WI38 (cell line): ENCODE measurements around the gene GOLIM4.
"Not testable (repeated sequence)": the region's sequence is repeated elsewhere in the genome, so short reads cannot be mapped to it uniquely, and the experiment has no call there.

Experiments
- H3K4me3 ChIP-seq: 2 replicates; pipeline ENCODE4 v1.5.1; 2011; ENCODE audit warnings: low read depth, mild to moderate bottlenecking, control low read depth, low read length
- CTCF ChIP-seq: IDR thresholded peaks from 2 replicates; pipeline ENCODE4 v1.5.1; 2012; ENCODE audit warnings: low read depth, mild to moderate bottlenecking, control low read depth, low read length

GOLIM4 gene

GRCh38 chr3:168028086-168028485 lies 67.6 kb downstream of the GOLIM4 start:
- H3K4me3 ChIP-seq = no peak overlapping the region
- TF ChIP-seq CTCF = no peak

GRCh38 chr3:168026764-168027163 lies 69.0 kb downstream of the GOLIM4 start:
- TF ChIP-seq CTCF = no peak
- no peak overlapping the region for H3K4me3 ChIP-seq

GRCh38 chr3:168025076-168025475 lies 70.6 kb downstream of the GOLIM4 start:
- TF ChIP-seq CTCF = no peak
- no peak overlapping the region for H3K4me3 ChIP-seq

- TF ChIP-seq CTCF = no peak
- no peak overlapping the region for H3K4me3 ChIP-seq
Observed at GRCh38 chr3:168024537-168024941, 71.2 kb downstream of the GOLIM4 start.

- no peak for TF ChIP-seq CTCF
- H3K4me3 ChIP-seq = no peak overlapping the region
Observed at GRCh38 chr3:168021737-168022450, 73.8 kb downstream of the GOLIM4 start.

- not testable (repeated sequence) for H3K4me3 ChIP-seq
Observed at GRCh38 chr3:168011280-168011679, 84.4 kb downstream of the GOLIM4 start.

- H3K4me3 ChIP-seq = no peak overlapping the region
- TF ChIP-seq CTCF = no peak
Observed at GRCh38 chr3:168006584-168006983, 89.1 kb downstream of the GOLIM4 start.

- no peak overlapping the region for H3K4me3 ChIP-seq
- no peak for TF ChIP-seq CTCF
Observed at GRCh38 chr3:168003911-168004310, 91.8 kb downstream of the GOLIM4 start.
